ENCODE data around the gene MYADML2. TPM values are rescaled to one million over a fixed set of nuclear protein-coding genes. Genes with fewer than 3 reads are reported as not detected.

The MYADML2 gene
- total and polyA plus RNA-seq, 2 experiments from 2014 or later, result 0.70 to 1.7 TPM

DNA sequence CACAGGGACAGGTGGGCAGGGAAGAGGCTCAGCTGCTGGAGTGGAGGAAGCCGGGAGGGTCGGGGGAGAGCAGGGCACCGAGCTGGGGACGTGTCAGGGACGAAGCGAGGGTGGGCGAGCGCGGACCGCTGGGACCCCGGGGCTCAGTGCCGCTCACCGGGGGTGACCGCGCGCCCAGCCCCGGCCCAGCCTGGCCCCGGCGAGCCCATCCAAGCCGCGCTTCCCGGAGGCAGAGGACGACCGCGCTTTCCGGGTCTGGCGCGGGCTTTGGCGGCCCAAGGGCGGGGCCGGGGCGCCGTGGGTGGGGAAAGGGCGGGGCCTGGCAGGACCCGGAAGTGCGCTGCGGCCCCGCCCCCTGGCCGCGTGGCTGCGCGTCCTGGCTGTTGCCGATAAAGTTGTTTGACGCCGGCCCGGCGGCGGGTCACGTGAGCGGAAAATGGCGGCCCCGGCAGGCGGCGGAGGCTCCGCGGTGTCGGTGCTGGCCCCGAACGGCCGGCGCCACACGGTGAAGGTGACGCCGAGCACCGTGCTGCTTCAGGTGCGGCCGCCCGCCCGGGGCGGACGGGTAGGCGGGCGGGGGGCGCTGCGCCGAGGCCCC lies 30.3 kb upstream of the MYADML2 start, which contains the start of gene ASPSCR1:
TSS of gene ASPSCR1 (plus strand) at position 419 of the 598 bp plus-strand sequence. CDS start at position 437, 18 bp downstream.
- peaks cover 21% of the 10 kb centered on the region for H3K9me3 Mint-ChIP-seq

DNA sequence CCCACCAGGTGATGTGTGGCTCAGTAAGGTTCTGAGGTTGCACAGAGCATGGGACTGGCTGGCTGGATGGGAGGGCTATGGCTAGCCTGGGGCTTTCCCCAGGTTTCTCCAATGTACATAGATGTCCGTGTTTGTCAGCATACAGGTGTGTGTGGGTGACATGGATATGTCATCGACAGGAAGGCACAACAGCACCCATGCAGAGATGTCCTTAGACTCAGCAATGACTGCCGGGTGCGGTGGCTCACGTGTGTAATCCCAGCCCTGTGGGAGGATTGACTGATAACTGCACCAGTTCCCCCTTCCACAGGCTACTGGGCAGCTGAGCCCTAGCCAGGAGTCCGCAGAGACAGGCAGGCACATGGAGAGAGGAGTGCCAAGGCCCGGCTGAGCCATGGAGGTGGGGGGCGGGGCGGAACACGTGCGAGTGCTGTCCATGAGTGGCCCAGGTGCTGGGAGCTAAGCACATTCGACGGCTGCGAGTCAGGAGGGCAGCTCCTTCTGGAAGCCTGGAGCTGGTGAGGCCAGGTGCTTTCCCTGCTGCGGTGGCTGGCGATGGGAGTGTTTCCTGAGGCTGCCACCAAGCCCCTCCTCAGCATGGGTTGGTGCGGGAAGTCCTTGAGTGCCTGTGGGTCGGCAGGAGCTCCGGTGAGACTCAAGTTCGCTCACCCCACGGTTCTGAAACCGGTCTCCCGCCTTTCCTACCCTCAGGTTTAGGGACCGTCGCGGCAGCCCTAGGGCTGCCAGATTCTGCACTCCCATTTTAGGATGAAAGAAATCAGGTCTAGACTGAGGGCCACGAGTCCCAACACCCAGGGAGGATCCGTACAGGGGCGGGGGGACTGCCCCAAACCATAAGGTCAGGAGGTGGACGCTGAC lies 29.5 kb upstream of the MYADML2 start:
- no peaks in the 10 kb centered on the region; the same call in 1 of the 2 replicates for H4K20me1 ChIP-seq (replicated peaks; ENCODE audit: insufficient read depth)
- H3K27me3 ChIP-seq (ENCODE audit: insufficient read depth), result peaks cover 31% of the 10 kb centered on the region
- peak overlapping the region; percentile 92 for H3K4me3 ChIP-seq
- DNase-seq (ENCODE audit: low spot score) (peak; percentile 77), ATAC-seq (peak; percentile 48)
- peak overlapping the region; percentile 96 for H3K4me2 ChIP-seq
- H3K27ac ChIP-seq (ENCODE audit: low read depth), result no peak overlapping the region
- Mint-ChIP-seq H3K27me3 (ENCODE audit: insufficient read depth, low read depth, poor library complexity) (peaks cover 33% of the 10 kb centered on the region), H3K4me3 (peak overlapping the region; percentile 89), H3K4me1 (peaks cover 6% of the 10 kb centered on the region; the same call in 2 of the 3 replicates), H3K9me3 (peaks cover 23% of the 10 kb centered on the region), H3K27ac (peak overlapping the region; percentile 88; the same call in 1 of the 2 replicates), H3K36me3 (ENCODE audit: low read depth) (peaks cover 30% of the 10 kb centered on the region)
- peaks cover 9% of the 10 kb centered on the region for H3K79me2 ChIP-seq (replicated peaks; ENCODE audit: insufficient read depth)
- no peaks in the 10 kb centered on the region for H3K9me2 ChIP-seq (ENCODE audit: insufficient read depth)
- peaks cover 4% of the 10 kb centered on the region; the same call in 1 of the 2 replicates for H3F3A ChIP-seq (replicated peaks; ENCODE audit: low read depth)
- H2AFZ ChIP-seq, result peak overlapping the region; percentile 80
- H3K4me1 ChIP-seq (ENCODE audit: insufficient read depth), result no peaks in the 10 kb centered on the region
- H3K36me3 ChIP-seq (ENCODE audit: insufficient read depth), result peaks cover 4% of the 10 kb centered on the region; the same call in 1 of the 2 replicates
- no peak for TF ChIP-seq ZNF114 (CRISPR knock-in tag; IDR thresholded peaks at IDR 0.05)
- TF ChIP-seq EZH2 (IDR thresholded peaks at IDR 0.05; ENCODE audit: low read depth, unreplicated experiment), result no peak
- TF ChIP-seq CREB1 (CRISPR knock-in tag; IDR thresholded peaks at IDR 0.05; ENCODE audit: low read depth), result no peak
- TF ChIP-seq, protein P1, sequence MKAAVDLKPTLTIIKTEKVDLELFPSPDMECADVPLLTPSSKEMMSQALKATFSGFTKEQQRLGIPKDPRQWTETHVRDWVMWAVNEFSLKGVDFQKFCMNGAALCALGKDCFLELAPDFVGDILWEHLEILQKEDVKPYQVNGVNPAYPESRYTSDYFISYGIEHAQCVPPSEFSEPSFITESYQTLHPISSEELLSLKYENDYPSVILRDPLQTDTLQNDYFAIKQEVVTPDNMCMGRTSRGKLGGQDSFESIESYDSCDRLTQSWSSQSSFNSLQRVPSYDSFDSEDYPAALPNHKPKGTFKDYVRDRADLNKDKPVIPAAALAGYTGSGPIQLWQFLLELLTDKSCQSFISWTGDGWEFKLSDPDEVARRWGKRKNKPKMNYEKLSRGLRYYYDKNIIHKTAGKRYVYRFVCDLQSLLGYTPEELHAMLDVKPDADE (IDR thresholded peaks at IDR 0.05), result no peak
- TF ChIP-seq EZH2phosphoT487 (IDR thresholded peaks at IDR 0.05; ENCODE audit: unreplicated experiment), result no peak
- TF ChIP-seq, protein P2, sequence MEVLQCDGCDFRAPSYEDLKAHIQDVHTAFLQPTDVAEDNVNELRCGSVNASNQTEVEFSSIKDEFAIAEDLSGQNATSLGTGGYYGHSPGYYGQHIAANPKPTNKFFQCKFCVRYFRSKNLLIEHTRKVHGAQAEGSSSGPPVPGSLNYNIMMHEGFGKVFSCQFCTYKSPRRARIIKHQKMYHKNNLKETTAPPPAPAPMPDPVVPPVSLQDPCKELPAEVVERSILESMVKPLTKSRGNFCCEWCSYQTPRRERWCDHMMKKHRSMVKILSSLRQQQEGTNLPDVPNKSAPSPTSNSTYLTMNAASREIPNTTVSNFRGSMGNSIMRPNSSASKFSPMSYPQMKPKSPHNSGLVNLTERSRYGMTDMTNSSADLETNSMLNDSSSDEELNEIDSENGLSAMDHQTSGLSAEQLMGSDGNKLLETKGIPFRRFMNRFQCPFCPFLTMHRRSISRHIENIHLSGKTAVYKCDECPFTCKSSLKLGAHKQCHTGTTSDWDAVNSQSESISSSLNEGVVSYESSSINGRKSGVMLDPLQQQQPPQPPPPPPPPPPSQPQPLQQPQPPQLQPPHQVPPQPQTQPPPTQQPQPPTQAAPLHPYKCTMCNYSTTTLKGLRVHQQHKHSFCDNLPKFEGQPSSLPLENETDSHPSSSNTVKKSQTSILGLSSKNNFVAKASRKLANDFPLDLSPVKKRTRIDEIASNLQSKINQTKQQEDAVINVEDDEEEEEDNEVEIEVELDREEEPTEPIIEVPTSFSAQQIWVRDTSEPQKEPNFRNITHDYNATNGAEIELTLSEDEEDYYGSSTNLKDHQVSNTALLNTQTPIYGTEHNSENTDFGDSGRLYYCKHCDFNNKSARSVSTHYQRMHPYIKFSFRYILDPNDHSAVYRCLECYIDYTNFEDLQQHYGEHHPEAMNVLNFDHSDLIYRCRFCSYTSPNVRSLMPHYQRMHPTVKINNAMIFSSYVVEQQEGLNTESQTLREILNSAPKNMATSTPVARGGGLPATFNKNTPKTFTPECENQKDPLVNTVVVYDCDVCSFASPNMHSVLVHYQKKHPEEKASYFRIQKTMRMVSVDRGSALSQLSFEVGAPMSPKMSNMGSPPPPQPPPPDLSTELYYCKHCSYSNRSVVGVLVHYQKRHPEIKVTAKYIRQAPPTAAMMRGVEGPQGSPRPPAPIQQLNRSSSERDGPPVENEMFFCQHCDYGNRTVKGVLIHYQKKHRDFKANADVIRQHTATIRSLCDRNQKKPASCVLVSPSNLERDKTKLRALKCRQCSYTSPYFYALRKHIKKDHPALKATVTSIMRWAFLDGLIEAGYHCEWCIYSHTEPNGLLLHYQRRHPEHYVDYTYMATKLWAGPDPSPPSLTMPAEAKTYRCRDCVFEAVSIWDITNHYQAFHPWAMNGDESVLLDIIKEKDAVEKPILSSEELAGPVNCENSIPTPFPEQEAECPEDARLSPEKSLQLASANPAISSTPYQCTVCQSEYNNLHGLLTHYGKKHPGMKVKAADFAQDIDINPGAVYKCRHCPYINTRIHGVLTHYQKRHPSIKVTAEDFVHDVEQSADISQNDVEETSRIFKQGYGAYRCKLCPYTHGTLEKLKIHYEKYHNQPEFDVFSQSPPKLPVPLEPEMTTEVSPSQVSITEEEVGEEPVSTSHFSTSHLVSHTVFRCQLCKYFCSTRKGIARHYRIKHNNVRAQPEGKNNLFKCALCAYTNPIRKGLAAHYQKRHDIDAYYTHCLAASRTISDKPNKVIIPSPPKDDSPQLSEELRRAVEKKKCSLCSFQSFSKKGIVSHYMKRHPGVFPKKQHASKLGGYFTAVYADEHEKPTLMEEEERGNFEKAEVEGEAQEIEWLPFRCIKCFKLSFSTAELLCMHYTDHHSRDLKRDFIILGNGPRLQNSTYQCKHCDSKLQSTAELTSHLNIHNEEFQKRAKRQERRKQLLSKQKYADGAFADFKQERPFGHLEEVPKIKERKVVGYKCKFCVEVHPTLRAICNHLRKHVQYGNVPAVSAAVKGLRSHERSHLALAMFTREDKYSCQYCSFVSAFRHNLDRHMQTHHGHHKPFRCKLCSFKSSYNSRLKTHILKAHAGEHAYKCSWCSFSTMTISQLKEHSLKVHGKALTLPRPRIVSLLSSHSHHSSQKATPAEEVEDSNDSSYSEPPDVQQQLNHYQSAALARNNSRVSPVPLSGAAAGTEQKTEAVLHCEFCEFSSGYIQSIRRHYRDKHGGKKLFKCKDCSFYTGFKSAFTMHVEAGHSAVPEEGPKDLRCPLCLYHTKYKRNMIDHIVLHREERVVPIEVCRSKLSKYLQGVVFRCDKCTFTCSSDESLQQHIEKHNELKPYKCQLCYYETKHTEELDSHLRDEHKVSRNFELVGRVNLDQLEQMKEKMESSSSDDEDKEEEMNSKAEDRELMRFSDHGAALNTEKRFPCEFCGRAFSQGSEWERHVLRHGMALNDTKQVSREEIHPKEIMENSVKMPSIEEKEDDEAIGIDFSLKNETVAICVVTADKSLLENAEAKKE (CRISPR knock-in tag; IDR thresholded peaks at IDR 0.05), result no peak
- TF ChIP-seq JUNB (IDR thresholded peaks at IDR 0.05; ENCODE audit: unreplicated experiment), result no peak

More for the DNA sequence above, 30.3 kb upstream of the MYADML2 start, which contains the start of gene ASPSCR1:
- Mint-ChIP-seq H3K4me3 (peak within 1 kb of the TSS; percentile 89), H3K27me3 (ENCODE audit: insufficient read depth, low read depth, poor library complexity) (peaks cover 30% of the 10 kb centered on the region), H3K36me3 (ENCODE audit: low read depth) (peaks cover 29% of the 10 kb centered on the region), H3K4me1 (peaks cover 6% of the 10 kb centered on the region; the same call in 2 of the 3 replicates), H3K27ac (peak within 1 kb of the TSS; percentile 88; the same call in 1 of the 2 replicates)
- Histone ChIP-seq H3K36me3 (ENCODE audit: insufficient read depth) (peaks cover 4% of the 10 kb centered on the region; the same call in 1 of the 2 replicates), H2AFZ (peak within 1 kb of the TSS; percentile 90), H3K27ac (ENCODE audit: low read depth) (peak within 1 kb of the TSS; percentile 88; the same call in 1 of the 2 replicates), H3K9me2 (ENCODE audit: insufficient read depth) (no peaks in the 10 kb centered on the region), H3K4me1 (ENCODE audit: insufficient read depth) (no peaks in the 10 kb centered on the region), H3K4me3 (peak within 1 kb of the TSS; percentile 92), H3F3A (replicated peaks; ENCODE audit: low read depth) (peaks cover 4% of the 10 kb centered on the region; the same call in 1 of the 2 replicates), H3K27me3 (ENCODE audit: insufficient read depth) (peaks cover 31% of the 10 kb centered on the region), H3K4me2 (peak within 1 kb of the TSS; percentile 96), H3K79me2 (replicated peaks; ENCODE audit: insufficient read depth) (peaks cover 9% of the 10 kb centered on the region), H4K20me1 (replicated peaks; ENCODE audit: insufficient read depth) (no peaks in the 10 kb centered on the region; the same call in 1 of the 2 replicates)
- TF ChIP-seq POLR2AphosphoS5 (IDR thresholded peaks at IDR 0.05; ENCODE audit: low read depth) (peak; percentile 83), NANOG (IDR thresholded peaks at IDR 0.05; ENCODE audit: borderline replicate concordance) (no peak), ZNF331 (CRISPR knock-in tag; IDR thresholded peaks at IDR 0.05; ENCODE audit: low read depth) (no peak), CREB1 (CRISPR knock-in tag; IDR thresholded peaks at IDR 0.05; ENCODE audit: low read depth) (peak; percentile 88)
- TF ChIP-seq, protein P1 (IDR thresholded peaks at IDR 0.05), result 0 out of 2 replicates have a peak, but pooled peaks have one; percentile 31
- ATAC-seq, result peak; percentile 81
- peak; percentile 93 for DNase-seq (ENCODE audit: low spot score)

Measured in GM23338 (cell line).